GM19239 (cell line): ENCODE results near the gene AFAP1L2.

ENCODE experiments used
- DNase-seq: peaks from one replicate; pipeline ENCODE4 v3.0.0; 2011; ENCODE audit warnings: low spot score; ENCODE audit not compliant: insufficient read length
- FAIRE-seq: peaks from 2 replicates; lab custom pipeline; 2011; peaks lifted over from hg19 to GRCh38; lab: Jason Lieb, UNC

Gene AFAP1L2

DNA sequence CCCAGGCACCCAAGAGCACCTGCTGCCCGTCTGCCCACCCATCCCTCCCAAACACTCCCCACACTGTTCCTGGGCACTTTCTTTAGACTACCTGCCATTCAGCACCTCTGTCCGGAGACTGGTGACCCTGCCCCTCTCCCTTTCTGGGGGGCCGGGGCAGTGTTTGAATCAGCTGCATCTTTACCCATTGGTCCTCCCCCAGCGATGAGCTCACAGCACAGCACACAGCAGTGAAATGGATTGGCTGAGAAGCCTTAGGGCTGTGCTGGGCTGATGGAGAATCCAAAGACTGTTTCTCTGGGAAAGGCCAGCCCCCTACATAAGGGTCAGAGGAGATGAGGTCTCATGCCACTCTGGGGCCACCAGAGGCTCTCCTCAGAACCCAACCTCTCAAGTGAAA is 125.0 kb downstream of the AFAP1L2 start:
- FAIRE-seq = no peak
- no peak for DNase-seq

DNA sequence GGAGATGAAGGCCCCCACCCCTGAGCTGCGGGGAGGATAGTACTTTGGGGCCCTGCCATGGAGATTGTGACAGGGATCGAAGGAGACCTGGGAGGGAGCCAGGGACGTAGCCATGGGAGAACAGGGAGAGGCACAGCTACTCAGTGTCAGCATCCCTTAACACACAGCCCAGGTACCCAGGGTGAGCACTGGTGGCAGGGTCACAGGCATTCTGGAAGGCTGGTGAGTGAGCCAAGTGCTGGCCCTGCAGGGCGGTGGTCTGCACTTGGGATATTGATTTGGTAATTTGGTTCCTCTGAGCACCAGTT is 125.5 kb downstream of the AFAP1L2 start:
- no peak for DNase-seq
- no peak for FAIRE-seq

DNA sequence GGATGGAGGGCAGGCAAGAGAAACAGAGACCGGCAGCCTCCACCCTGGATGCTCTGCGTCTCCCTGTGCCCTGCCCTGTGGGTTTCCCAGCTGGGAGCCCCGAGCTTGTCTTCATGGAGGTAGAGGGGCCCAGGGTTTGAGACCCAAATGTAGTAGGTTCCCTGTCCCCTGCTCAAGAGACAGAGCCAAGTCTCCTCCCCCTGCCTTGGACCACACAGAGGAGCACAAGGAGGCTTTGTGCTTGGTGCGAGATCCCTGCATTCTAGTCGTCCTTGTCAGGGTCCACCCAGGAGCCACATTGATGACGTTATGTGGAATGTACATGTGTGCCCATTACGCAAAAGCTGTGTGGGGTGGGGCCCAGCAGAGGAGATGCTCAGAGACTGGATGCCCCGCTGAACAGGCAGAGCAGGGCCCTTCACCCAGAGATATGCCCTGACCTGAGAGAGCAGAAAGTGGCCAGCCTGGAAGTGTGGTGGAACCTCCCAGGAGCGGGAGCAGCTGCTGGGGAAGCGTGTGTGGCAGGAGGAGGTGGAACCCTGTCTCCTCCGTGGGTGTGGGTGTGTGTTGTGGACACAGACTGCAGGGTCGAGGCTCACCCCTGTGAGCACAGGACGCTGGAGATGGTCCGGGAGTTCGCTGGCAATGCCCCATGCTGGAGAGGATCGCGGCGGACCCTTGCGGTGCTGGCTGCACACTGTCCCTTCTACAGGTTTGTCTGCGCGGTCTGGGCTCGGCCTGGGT is 126.0 kb downstream of the AFAP1L2 start:
- DNase-seq (no peak), FAIRE-seq (no peak)

DNA sequence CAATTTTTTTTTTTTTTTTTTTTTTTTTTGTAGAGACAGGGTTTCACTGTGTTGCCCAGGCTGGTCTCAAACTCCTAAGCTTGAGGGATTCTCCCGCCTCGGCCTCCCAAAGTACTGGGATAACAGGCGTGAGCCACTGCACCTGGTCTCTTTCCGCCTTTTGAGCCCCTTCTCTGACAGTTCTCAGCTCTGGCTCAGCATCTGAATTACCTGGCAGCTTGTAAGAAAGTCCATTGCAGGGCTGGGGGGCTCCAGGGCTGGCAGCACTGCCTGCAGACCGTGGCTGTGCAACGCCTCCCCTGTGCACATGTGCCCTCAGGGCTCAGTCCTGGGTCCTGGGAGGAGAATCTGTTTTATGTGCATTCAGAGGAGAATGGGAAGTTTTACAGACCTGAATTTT is 127.6 kb downstream of the AFAP1L2 start:
- FAIRE-seq (no peak), DNase-seq (no peak)

DNA sequence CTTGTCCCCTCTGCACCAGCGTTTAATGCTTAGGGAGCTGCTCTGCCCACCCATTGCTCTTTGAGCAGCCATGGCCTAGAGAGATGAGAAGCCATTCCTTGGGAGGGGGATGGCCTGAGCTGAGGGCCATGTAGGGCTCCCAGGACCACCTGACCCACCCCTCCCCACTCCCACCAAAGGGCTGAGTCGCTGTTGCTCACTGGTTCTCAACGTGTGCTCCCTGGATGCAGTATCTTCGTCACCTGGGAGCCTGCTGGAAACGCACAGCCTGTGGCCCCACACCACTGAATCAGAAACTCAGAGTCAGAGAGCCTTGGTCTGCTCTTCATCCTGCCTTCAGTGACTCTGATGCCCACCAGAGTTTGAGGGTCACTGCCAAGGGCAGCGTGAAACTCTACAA is 128.2 kb downstream of the AFAP1L2 start:
- no peak for DNase-seq
- FAIRE-seq = no peak

DNA sequence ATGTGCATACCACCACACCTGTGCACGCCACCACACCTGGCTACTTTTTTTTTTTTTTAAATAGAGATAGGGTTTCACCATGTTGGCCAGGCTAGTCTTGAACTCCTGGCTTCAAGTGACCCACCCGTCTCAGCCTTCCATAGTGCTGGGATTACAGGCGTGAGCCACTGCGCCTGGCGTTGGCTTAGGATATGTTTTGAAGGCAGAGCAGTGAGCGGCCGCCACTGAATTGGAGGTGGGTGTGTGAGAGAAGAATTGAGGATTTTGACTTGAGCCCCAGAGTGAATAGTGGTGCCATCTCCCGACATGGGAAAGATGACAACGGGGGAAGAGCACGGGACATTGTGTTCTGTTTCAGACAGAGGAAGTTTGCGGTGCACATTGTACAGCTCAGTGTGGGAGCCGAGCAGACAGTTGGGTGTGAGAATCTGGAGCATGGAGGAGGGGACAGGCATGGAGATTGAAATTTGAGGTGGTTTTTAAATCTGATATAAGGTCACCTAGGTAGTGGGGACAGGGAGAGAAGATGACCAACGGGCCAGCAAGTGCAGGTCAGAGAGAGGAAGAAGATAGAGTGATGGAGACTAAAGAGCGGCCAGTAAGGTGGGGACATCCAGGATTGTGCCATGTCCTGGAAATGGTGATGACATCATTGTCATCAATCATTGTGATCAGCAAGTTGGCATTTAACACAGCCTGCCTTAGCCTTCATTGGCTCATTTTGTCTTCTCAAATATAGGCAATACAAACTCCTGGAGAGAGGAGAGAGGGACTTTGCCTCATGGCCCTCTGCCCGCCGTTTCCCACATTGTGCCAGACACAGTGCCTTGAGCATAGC is 129.5 kb downstream of the AFAP1L2 start:
- DNase-seq (no peak), FAIRE-seq (no peak)

DNA sequence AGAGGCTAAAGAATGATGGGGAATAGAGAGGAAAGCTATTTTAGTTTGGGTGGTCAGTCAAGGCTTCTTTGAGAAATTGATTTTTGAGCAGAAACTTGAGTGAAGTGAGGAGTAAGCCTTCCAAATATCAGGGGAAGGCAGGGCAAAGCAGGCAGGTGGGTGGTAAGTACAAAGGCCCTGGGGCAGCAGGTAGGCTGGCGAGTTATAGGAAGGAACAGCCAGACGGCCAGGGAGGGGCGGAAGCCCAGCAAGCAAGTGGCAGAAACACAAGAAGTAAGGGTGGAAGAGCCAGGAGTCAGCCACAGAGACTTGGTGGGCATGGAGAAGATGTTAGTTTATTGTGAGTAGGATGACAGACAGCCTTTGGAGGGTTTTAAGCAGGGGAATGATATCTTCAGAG is 130.4 kb downstream of the AFAP1L2 start:
- no peak for DNase-seq
- FAIRE-seq = no peak

DNA sequence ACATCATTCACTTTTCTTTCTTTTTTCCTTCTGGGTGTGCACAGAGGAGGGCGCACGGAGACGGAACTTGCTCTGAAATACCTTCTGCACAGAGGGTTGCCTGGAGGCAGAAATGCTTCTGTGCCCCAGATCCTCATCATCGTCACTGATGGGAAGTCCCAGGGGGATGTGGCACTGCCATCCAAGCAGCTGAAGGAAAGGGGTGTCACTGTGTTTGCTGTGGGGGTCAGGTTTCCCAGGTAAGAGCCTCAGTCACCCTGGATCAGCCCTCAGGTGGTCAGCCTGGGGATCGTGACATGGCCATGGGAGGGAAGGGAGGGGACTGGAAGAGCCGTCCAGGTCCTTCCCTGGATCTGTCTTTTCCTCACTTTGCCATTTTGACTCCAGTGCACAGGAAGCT is 131.6 kb downstream of the AFAP1L2 start:
- DNase-seq (no peak), FAIRE-seq (no peak)

DNA sequence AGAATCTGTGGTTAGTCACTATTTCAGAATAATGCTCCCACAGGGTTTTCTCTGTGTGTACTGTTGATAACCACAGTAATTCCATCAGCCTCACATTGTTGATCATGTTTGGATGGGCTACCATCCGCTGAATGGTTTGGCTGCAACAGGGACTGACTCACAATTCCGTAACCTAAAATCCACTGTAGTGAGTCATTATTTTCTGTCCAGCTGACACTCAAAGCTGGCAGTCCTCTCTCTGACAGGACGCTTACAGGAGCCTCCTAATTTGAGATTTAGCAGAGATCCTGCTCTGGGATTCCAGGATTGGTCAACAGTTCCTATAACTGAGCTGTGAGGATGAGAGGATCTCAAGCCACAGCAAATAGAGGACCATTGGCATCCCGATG is 132.5 kb downstream of the AFAP1L2 start:
- no peak for FAIRE-seq
- DNase-seq = no peak

DNA sequence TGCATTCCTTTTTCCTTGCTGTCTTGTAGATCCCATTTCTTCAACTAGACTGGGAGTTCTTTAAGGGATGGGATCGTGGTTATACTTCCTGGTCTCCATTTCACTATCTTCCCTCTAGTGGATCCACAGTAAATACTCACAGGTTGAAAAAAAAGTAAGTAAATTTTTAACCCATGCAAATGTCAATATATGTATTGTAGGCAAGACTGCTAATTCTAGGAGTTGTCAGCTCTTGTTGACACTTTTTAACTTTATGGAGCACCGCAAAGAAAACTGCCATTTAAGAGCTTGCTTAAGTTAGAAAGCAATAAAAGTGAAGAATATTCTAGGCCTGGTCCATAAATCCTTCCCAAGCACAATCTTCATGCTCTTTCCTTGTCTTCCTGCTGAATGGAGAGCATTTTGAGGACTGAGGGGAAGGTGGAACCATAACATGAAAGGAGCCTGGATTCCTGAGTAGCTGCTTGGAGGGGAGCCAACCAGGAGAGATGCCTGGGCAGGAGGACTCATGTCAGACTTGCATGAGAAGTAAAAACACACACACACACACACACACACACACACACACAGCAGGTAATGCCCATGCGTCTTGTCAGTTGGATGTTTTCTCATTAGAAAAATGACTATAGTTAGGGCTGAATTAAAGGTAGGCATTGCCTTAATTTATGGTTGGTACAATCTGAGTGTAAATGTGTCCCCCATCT is 133.1 kb downstream of the AFAP1L2 start:
- DNase-seq (no peak), FAIRE-seq (no peak)

DNA sequence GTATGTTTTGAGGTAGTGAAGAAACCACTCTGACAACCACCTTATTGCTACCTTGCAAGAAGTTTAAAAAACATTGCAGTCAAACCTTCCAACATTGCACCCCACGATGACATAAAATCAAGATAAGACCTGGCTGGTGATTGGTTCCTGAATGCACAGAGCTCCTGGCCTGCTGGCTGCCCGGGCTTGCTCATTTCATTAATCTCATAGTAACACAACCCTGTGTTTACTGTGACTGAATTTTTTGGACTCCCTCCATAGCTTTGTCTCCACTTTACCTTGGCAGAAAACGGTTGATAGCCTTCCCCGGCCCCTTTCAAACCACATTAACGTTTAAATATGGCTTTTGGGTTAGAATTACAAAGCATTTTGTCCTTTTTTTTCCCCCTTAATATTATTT is 137.8 kb downstream of the AFAP1L2 start:
- DNase-seq = no peak
- no peak for FAIRE-seq

DNA sequence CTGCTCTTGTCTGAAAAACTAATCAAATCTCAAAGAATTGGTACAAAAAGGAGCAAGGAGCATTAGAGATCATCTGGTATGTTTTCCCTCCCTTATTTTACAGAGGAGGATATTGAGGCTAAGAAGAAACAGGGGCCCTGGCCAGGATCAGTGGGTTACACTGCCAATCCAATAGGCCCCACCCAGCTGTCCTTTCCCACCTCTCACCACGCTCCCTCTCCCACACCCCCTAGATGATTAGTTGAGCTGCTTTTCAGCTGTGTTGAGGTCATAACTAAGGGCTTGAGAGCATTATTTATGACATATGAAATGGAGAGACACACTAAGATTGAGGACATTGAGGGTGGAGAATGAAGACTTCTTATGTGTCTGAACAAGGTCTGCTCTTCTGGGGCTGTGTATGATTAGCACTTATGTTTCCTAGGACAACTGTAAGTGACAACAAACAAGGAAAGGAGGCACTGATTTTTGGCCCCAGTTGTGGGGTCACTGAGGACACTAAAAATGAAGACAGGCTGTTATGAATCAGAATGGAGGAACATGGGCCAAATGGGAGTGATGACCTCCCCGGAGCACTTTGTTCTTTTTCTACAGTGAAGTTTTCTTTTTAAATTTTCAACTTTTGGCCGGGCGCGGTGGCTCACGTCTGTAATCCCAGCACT is 138.8 kb downstream of the AFAP1L2 start:
- DNase-seq (no peak), FAIRE-seq (no peak)

DNA sequence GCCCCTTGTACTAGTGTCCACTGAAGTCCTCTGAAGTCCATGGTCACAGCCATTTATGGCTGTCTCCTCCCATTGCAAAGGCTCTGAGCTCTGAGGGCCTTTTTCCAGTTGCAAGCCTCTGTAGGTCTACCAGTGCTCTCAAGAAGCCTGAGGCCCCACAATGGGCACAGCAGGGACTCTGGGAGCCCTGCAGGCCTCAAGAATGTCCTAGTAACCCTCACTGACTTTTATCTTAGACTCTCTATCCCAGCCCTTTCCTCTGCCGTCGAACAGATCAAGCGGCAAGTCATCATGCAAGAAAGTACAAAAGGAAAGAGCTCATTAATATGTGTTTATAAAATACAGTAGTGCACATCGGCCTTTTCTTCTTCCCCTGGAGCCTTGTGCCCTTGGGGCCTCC is 141.8 kb downstream of the AFAP1L2 start:
- FAIRE-seq = no peak
- no peak for DNase-seq

DNA sequence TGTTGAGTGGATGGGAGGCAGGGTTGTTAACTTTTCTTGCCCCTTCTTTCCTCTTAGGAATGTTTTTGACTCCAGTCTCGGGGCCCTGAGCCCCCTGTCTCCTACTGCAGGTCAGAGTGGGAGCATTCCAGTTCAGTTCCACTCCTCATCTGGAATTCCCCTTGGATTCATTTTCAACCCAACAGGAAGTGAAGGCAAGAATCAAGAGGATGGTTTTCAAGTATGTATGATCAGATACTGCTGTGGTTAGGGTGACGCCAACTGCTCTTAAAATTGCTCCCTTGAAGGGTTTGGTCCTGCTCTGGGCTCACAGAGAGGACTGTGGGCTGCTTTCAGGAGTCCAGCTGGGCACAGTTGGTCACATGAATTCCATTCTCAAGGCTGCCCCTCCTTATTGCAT is 143.2 kb downstream of the AFAP1L2 start:
- FAIRE-seq (no peak), DNase-seq (no peak)

DNA sequence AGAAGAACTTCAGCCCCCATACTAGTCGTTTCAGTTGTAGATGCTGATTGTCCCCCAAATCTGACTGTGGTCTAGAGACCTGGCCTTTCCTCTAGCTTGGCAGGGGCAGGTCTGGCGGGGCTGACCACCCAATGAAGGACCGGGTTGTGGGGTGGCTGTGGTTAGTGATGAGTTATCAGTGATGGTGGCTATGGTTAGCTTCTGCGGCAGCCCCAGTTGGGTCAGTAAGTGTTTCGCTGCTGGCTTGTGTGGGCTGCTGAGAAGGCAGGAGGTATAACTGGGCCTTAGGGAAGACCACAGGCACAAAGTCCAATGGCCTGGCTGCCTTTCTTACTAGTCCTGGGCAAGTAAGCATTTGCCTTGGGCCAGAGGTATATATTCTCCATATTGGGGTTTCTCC is 143.9 kb downstream of the AFAP1L2 start:
- FAIRE-seq = no peak

DNA sequence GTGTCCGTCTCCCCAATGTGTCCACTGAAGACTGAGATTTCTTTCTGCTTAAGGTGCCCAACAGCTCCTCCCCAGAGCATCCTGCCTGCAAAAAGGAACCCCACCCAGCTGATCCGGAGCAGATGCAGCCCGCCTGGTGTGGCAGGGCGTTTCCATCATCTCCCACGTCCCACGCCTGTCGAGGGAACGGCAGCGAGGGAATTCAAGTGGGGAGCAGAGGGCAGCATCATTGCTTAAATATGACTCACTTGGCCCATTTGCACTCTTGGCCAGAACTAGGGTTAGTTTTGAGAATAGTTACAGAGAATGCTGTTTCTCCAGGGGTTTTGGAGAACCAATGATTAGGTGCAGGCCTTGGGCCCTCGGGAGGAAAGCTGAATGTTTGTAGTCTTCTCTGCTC is 144.5 kb downstream of the AFAP1L2 start:
- FAIRE-seq = no peak
- DNase-seq = no peak

More for the DNA sequence above, 143.9 kb downstream of the AFAP1L2 start:
- no peak for DNase-seq

DNA sequence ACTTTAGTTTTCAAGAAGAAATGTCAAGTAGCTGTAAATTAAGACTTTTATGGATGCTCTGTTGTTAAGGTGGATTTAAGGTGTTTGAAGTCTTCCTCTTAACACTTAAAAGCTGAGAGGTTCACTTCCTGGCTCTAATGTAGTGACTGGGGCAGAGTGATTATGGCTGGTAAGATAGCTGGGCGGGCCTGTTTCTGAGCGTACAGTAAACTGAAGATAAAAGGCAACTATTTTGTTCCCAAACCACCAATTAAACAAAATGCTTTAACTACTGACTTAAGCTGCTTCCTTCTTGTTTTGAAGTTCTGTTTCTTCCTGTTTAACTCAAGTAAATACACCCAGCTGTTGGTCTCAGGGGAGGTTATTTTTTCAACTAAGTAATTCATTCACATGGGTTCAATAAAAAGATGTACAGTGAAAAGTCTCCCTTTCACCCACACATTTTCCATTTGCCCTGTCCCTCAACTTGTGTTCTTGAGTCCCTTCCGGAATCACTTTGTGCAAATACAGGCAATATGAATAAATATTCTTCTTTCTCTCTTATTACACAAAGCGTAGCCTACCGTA is 145.9 kb downstream of the AFAP1L2 start:
- no peak for DNase-seq
- no peak for FAIRE-seq

DNA sequence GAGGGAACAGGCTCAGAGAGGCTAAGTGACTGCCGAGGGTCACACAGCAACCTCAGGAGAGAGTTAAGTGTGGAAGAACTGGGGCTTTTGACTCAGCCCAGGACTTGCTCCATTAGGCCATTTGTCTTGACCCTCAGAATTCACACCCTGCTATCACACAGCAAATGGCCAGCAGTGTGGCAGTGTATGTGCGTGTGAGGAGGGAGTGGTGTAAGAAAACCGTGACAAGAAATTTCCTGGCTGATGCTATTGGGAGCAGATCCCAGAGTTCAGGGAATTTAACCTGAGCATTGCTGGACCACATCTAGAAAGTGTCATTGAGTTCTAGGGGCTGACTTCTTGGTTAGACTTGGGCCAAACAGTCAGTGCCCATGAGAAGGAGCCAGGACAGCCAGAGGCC is 146.8 kb downstream of the AFAP1L2 start:
- FAIRE-seq (no peak), DNase-seq (no peak)

DNA sequence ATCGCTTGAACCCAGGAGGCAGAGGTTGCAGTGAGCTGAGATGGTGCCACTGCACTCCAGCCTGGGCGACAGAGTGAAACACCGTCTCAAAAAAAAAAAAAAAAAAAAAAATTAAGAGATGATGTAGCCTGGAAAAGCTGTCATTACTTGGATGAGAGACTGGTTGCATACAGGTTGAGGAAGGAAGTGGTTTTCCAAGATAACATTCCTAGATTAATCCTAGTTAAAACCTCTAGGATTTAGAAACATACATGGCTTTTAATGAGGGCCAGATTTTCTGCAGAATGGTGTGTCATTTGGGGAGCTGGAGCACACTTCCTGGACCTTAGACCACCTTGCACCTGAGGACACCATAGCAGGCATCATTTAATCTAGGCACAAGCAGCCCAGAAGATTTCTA is 147.5 kb downstream of the AFAP1L2 start:
- FAIRE-seq (no peak), DNase-seq (no peak)

DNA sequence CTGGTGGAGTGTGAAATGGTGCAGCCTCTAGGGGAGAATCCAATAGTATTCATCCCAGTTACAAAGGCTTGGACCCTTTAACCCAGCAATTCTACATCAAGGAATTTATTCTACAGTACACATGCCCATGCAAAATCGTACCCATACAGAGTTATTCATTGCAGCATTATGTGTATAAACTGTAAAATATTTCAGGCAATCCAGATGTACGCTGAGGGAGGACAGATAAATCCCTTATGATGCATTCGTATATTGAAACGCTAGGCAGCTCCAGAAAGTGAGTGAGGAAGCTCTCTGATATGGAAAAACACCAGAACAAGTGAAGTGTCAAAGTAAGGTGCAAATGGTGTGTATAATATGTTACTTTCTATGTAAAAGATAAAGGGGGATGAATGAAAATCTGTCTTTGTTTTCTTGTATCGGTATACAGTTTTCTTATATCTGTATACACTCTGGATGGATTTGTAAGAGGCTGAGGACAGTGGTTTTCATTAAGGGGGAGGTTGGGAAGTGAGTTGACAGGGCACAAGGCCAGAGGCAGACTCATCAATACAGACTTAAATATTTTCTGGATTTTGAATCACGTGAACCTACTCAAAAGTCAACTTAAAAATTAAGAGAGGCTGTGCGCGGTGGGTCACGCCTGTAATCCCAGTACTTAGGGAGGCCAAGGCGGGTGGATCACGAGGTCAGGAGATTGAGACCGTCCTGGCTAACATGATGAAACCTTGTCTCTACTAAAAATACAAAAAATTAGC is 148.1 kb downstream of the AFAP1L2 start:
- FAIRE-seq (no peak), DNase-seq (no peak)
